PFSK-1 (cell line): ENCODE measurements around the gene DGCR2.

Experiments used
- FOXP2 ChIP-seq: optimal IDR thresholded peaks from 2 replicates; pipeline ENCODE3; 2011; ENCODE audit warnings: borderline replicate concordance, control low read depth, inconsistent platforms; ENCODE audit not compliant: insufficient read depth; ENCODE audit errors: extremely low read length, extremely low read depth
- POLR2AphosphoS5 ChIP-seq: IDR thresholded peaks from 2 replicates; pipeline ENCODE4 v1.6.1; 2012; ENCODE audit warnings: low read depth, mild to moderate bottlenecking, control low read depth, low read length, moderate library complexity
- SIN3A ChIP-seq: IDR thresholded peaks from 2 replicates; pipeline ENCODE4 v1.6.1; 2012; ENCODE audit warnings: mild to moderate bottlenecking, low read length, moderate library complexity, borderline replicate concordance; ENCODE audit not compliant: insufficient read depth
- TAF1 ChIP-seq: IDR thresholded peaks from 2 replicates; pipeline ENCODE4 v1.6.1; 2012; ENCODE audit warnings: low read length, control low read depth, borderline replicate concordance; ENCODE audit not compliant: insufficient read depth
- TF ChIP-seq, protein P1 (sequence below), 2 experiments: IDR thresholded peaks; 2 replicates each; pipeline versions ENCODE4 v1.6.1 to v1.8.0; 2011 to 2012; ENCODE audit warnings: low read depth in 2 of 2, low read length in 2 of 2, control low read depth in 1 of 2, inconsistent platforms in 1 of 2, mild to moderate bottlenecking in 1 of 2, moderate library complexity in 1 of 2; ENCODE audit not compliant: insufficient read depth in 1 of 2

The DGCR2 gene

DNA sequence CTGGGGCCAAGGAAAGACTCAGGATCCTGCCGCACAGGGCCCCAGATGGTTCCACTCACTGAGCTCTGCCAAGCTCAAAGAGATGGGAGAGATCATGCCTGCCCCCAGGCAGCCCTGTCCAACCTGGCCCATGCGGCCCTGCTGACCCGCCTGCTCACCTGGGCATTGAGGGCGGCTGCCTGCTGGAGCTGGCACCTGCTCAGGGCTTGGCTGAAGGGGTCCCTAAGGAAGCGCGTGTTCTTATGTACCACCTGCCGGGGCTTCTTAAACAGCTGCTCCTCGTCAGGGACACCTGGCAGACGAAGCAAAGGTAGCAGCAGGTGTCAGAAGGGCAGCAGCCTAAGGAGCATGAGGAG lies 16.8 kb upstream of the DGCR2 start:
- TF ChIP-seq, protein P1, sequence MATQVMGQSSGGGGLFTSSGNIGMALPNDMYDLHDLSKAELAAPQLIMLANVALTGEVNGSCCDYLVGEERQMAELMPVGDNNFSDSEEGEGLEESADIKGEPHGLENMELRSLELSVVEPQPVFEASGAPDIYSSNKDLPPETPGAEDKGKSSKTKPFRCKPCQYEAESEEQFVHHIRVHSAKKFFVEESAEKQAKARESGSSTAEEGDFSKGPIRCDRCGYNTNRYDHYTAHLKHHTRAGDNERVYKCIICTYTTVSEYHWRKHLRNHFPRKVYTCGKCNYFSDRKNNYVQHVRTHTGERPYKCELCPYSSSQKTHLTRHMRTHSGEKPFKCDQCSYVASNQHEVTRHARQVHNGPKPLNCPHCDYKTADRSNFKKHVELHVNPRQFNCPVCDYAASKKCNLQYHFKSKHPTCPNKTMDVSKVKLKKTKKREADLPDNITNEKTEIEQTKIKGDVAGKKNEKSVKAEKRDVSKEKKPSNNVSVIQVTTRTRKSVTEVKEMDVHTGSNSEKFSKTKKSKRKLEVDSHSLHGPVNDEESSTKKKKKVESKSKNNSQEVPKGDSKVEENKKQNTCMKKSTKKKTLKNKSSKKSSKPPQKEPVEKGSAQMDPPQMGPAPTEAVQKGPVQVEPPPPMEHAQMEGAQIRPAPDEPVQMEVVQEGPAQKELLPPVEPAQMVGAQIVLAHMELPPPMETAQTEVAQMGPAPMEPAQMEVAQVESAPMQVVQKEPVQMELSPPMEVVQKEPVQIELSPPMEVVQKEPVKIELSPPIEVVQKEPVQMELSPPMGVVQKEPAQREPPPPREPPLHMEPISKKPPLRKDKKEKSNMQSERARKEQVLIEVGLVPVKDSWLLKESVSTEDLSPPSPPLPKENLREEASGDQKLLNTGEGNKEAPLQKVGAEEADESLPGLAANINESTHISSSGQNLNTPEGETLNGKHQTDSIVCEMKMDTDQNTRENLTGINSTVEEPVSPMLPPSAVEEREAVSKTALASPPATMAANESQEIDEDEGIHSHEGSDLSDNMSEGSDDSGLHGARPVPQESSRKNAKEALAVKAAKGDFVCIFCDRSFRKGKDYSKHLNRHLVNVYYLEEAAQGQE (IDR thresholded peaks at IDR 0.05; ENCODE audit: insufficient read depth in 1 of 2, low read depth in 2 of 2, low read length in 2 of 2) = no peak
- no peak for TF ChIP-seq TAF1
- no peak for TF ChIP-seq FOXP2
- TF ChIP-seq POLR2AphosphoS5 = no peak
- no peak for TF ChIP-seq SIN3A

DNA sequence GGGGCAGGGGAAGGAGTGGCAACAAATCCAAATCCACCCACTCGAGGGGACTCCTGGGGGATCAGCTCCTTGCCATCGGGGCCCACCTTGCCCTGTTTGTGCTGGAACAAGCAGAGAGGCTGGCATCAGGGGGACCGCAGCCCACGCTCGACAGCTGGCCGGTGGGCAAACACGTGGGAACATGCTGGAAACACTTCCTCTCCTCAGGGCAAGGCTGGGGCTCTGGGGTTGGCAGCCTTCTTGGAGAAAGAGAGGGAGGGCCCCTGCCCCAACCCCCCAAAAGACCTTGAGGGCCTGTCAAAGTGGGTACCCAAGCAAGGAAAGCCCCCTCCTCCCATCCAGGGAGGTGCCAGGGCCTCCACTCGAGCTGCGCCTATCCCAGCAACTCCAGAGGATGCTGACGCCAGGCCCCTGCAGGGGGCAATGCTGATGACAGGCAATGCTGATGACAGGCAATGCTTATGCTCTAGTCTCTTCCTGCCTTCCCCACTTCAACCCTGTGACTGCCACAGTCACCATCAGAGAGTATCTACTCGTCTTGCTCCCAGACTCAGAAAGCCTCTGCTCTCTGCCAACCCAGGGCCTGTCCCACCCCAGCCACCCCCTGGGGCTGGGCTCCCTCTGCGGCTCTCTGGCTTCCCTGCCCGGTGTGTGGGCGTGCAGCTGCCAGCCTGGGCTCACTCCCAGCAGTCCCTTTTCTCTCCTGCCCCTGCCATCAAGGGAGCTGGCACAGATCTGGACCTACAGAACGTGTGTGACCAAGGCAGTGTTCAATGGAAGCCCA lies 16.2 kb upstream of the DGCR2 start:
- no peak for TF ChIP-seq TAF1
- no peak for TF ChIP-seq FOXP2
- no peak for TF ChIP-seq POLR2AphosphoS5
- no peak for TF ChIP-seq SIN3A
- TF ChIP-seq, protein P1 (IDR thresholded peaks at IDR 0.05; ENCODE audit: insufficient read depth in 1 of 2, low read depth in 2 of 2, low read length in 2 of 2) = no peak

DNA sequence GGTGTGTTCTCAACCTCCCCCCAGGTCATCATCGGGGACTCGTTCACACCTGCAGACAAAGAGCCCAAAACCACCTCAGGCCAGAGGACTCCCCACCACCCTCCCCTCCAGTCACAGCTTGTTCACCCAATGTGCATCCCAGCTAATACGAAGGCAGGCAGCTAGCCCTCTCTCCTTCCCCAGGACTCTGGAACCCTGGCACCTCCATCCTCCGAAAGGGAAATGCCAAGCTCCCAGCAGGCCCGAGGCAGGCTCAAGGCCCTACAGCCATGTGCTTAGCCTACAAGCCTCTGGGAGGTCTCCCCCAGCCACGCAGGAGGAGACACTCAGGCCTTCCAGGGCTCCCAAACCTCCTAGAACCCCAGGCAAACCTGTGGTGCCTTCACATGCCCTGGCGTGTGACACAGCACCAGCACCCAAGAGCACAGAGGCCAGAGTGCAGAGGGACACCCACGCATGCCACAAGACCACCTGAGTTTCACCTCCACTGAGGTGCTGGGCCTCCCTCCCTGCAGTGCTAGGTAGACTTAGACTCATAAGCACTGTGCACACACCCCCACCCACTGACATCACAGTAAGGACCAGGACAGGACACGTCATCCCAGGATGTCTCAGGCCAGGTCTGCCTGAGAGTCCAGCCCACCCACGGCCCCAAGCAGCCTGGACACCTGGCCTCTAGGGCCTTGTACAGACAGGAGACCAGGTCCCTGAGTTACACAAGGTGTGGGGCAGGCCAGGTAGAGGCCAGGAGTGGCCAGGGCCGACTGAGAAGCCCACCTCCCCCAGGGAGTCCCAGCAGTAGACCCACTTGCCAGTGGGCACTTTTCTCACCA lies 15.4 kb upstream of the DGCR2 start:
- TF ChIP-seq, protein P1 (IDR thresholded peaks at IDR 0.05; ENCODE audit: insufficient read depth in 1 of 2, low read depth in 2 of 2, low read length in 2 of 2) = no peak
- TF ChIP-seq FOXP2 = no peak
- no peak for TF ChIP-seq SIN3A
- TF ChIP-seq POLR2AphosphoS5 = no peak
- TF ChIP-seq TAF1 = no peak

DNA sequence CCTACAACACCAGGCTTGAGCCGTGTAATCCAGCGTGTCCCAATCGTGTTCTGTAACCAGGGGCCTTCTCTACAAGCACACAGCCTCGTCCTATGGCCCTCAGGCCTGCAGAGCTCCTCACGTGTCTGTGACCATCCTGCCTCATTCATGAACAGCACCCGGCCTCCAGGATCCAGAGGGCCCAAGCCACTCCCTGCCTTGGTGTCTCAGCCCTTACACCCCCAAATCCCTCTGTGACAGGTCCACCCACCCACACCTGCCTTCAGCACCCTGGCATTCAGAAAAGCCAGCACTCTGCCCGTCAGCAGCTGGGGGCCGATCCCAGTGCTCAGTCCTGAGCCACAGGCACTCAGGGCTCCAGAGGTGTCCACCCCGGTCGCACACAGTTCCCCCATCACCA lies 14.7 kb upstream of the DGCR2 start:
- TF ChIP-seq SIN3A (no peak), TAF1 (no peak), POLR2AphosphoS5 (no peak)

DNA sequence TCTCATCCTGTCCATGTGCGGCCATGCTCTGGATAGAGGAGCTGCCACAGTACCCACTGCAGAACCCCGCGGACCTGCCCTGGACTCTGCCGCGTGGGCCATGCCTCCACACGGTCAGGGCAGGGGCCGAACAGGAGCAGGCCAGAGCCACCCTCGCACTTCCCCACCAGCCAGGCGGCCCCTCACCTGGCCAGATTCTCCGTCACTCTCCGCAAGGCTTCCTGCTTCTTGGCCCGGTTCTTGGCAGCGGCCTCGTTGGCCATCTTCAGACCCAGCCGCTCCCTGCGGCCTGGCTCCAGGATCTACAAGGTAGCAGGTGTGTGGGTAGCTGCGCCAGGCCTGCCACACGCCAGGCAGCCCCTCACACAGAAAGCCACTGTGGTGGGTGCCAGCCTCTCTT lies 12.7 kb upstream of the DGCR2 start:
- TF ChIP-seq SIN3A = no peak
- no peak for TF ChIP-seq FOXP2
- no peak for TF ChIP-seq TAF1
- TF ChIP-seq, protein P1 (IDR thresholded peaks at IDR 0.05; ENCODE audit: insufficient read depth in 1 of 2, low read depth in 2 of 2, low read length in 2 of 2) = no peak
- no peak for TF ChIP-seq POLR2AphosphoS5
